K562 (cell line): Measurements from ENCODE around the gene PITHD1. TPM values are rescaled to one million over a fixed set of nuclear protein-coding genes. Genes with fewer than 3 reads are reported as not detected.
A peak's percentile ranks its signal among the peaks of the same experiment; 100 is the strongest.

Experiments used
- ARID4B ChIP-seq: sonication (generic); formaldehyde crosslinking; IDR thresholded peaks from 2 replicates; pipeline ENCODE4 v1.8.0; 2022; ENCODE audit warnings: mild to moderate bottlenecking, missing genetic modification reagents
- CBX3 ChIP-seq, 2 experiments: IDR thresholded peaks; 1 replicate in 1 of 2; 2 replicates in 1 of 2; pipeline ENCODE4 v1.6.1; 2012; ENCODE audit warnings: inconsistent platforms in 2 of 2, low read length in 2 of 2, borderline replicate concordance in 1 of 2, control low read depth in 1 of 2
- HEY1 ChIP-seq: fragments of 250-450 bp; sonication (Bioruptor Pico); IDR thresholded peaks from 2 replicates; pipeline ENCODE4 v1.5.0; 2020; ENCODE audit warnings: mild to moderate bottlenecking, moderate library complexity, borderline replicate concordance
- MTF1 ChIP-seq: fragments of 250-450 bp; sonication (Bioruptor Pico); IDR thresholded peaks from 2 replicates; pipeline ENCODE4 v1.9.0; 2021; ENCODE audit warnings: moderate library complexity, mild to moderate bottlenecking, inconsistent platforms, borderline replicate concordance
- TEAD1 ChIP-seq, 2 experiments: fragments of 450-650 bp in 1 of 2; sonication (generic) in 1 of 2; formaldehyde crosslinking; IDR thresholded peaks; 2 replicates each; pipeline versions ENCODE4 v1.4.0 to v1.8.0; 2020 to 2022; ENCODE audit warnings: mild to moderate bottlenecking in 2 of 2, missing genetic modification reagents in 1 of 2
- TFAM ChIP-seq: fragments of 250-450 bp; sonication (Bioruptor Pico); conservative IDR thresholded peaks from 2 replicates; pipeline ENCODE4 v1.5.0; 2021; ENCODE audit warnings: mild to moderate bottlenecking, moderate library complexity
- ZBTB8A ChIP-seq: fragments of 450-650 bp; IDR thresholded peaks from 2 replicates; pipeline ENCODE4 v1.6.1; 2018; ENCODE audit warnings: mild to moderate bottlenecking, moderate library complexity; ENCODE audit not compliant: partially characterized antibody
- ZKSCAN3 ChIP-seq: fragments of 250-450 bp; sonication (Bioruptor Pico); IDR thresholded peaks from 2 replicates; pipeline ENCODE4 v1.4.0; 2020
- ZNF12 ChIP-seq: sonication (generic); formaldehyde crosslinking; IDR thresholded peaks from 2 replicates; pipeline ENCODE4 v1.4.0; 2020; ENCODE audit warnings: mild to moderate bottlenecking, missing genetic modification reagents
- ZNF316 ChIP-seq: fragments of 450-650 bp; IDR thresholded peaks from 2 replicates; pipeline ENCODE4 v1.6.1; 2016
- ZNF764 ChIP-seq: fragments of 250-450 bp; sonication (Bioruptor Pico); IDR thresholded peaks from 2 replicates; pipeline ENCODE4 v1.4.0; 2020; ENCODE audit warnings: low read depth, mild to moderate bottlenecking, moderate library complexity
- polyA plus RNA-seq, 8 experiments: library from polyadenylated mRNA; depleted of rRNA in 4 of 8; stranded (reverse) in 5 of 8; unstranded in 3 of 8; fragments of >200 nt; fragmentation: Nextera tagmentation in 2 of 8; fragmentation: Illumina TruSeq in 1 of 8; extraction: Ambion mirVana in 2 of 8; extraction: Trizol in 1 of 8; gene quantifications; 2 replicates each; pipeline versions ENCODE4 v1.2.1 to v1.2.3, GENCODE V29; 2011 to 2014; ENCODE audit warnings: inconsistent platforms in 1 of 8, missing spikeins in 1 of 8
- total RNA-seq, 7 experiments: library from RNA; depleted of rRNA in 6 of 7; stranded (reverse); fragments of >200 nt in 6 of 7; fragmentation: Illumina TruSeq in 2 of 7; extraction: Trizol in 2 of 7; gene quantifications; 2 replicates each; pipeline versions ENCODE4 v1.2.1 to v1.2.3, GENCODE V29; 2011 to 2021; ENCODE audit warnings: low replicate concordance in 1 of 7
- TF ChIP-seq, protein P1 (sequence below): IDR thresholded peaks from 3 replicates; pipeline ENCODE4 v1.6.1; 2011; ENCODE audit warnings: borderline replicate concordance, mild to moderate bottlenecking, moderate library complexity; ENCODE audit not compliant: insufficient read length; ENCODE audit errors: extremely low read depth
- TF ChIP-seq, protein P2 (sequence below), 3 experiments: fragments of 200-800 bp in 1 of 3; fragments of 250-450 bp in 1 of 3; fragments of 450-650 bp in 1 of 3; sonication (Bioruptor Pico) in 1 of 3; sonication (Bioruptor generic) in 1 of 3; formaldehyde crosslinking in 1 of 3; IDR thresholded peaks; 2 replicates each; pipeline versions ENCODE4 v1.6.1 to v1.8.0; 2016 to 2022; ENCODE audit warnings: mild to moderate bottlenecking in 2 of 3, missing genetic modification characterization in 2 of 3, missing compliant biosample characterization in 1 of 3, moderate library complexity in 1 of 3
- TF ChIP-seq, protein P3 (sequence below): fragments of 450-650 bp; IDR thresholded peaks from 2 replicates; pipeline ENCODE4 v1.6.1; 2016; ENCODE audit warnings: missing biosample characterization, missing genetic modification characterization

Gene PITHD1
- total and polyA plus RNA-seq, 9 of the 15 experiments (the other 6 are each of a cell fraction or from before 2014, with no cell fraction given) = 46.5 to 175 (median 149) TPM

DNA sequence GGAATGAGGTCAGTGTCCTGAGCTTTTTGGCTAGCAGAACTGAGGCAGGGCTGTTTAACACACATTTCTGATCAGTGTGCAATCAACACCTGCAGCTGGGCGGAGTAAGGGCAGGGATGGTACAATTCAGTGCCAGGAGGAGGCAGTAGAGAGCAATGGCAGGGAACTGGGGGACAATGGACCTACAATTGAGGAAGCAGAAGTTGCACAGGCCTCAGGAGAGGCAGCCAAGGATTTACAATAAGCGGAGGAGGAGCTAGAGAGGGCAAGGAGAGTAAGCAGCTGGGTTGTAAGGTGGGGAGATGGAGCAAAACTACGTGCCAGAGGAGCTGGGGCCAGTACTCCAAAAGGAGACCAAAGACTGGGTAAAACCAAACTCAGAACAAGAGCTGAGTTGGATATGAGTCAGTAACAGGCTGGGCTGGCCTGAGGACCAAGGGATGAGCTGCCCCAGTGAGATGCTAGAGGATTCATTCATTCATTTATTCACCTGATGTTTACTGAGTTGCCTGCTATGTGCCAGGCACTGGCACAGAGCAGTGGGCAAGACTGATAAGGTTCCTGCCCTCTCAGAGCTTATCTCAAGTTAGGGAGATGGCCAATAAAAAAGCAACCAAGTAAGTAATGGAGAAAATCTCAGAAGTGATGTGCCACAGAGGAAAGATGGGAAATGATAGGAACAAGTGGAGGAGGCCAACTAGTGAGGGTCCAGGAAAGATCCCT is 32.8 kb downstream of the PITHD1 start (continued):
- TF ChIP-seq ARID4B (CRISPR knock-in tag) (no peak), ZNF316 (no peak), CBX3 (IDR thresholded peaks at IDR 0.05; ENCODE audit: borderline replicate concordance in 1 of 2, low read length in 2 of 2) (peak in 1 of 2 experiments; percentile 47; a peak in 1 of 3 replicates), ZNF12 (CRISPR knock-in tag) (no peak), TFAM (no peak), TEAD1 (CRISPR knock-in tag; IDR thresholded peaks at IDR 0.05) (no peak), ZBTB8A (no peak), ZKSCAN3 (no peak), MTF1 (CRISPR knock-in tag) (no peak), ZNF764 (CRISPR knock-in tag) (peak; percentile 78), HEY1 (CRISPR knock-in tag) (no peak)
- TF ChIP-seq, protein P1, sequence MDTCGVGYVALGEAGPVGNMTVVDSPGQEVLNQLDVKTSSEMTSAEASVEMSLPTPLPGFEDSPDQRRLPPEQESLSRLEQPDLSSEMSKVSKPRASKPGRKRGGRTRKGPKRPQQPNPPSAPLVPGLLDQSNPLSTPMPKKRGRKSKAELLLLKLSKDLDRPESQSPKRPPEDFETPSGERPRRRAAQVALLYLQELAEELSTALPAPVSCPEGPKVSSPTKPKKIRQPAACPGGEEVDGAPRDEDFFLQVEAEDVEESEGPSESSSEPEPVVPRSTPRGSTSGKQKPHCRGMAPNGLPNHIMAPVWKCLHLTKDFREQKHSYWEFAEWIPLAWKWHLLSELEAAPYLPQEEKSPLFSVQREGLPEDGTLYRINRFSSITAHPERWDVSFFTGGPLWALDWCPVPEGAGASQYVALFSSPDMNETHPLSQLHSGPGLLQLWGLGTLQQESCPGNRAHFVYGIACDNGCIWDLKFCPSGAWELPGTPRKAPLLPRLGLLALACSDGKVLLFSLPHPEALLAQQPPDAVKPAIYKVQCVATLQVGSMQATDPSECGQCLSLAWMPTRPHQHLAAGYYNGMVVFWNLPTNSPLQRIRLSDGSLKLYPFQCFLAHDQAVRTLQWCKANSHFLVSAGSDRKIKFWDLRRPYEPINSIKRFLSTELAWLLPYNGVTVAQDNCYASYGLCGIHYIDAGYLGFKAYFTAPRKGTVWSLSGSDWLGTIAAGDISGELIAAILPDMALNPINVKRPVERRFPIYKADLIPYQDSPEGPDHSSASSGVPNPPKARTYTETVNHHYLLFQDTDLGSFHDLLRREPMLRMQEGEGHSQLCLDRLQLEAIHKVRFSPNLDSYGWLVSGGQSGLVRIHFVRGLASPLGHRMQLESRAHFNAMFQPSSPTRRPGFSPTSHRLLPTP = peak; percentile 52
- TF ChIP-seq, protein P2, sequence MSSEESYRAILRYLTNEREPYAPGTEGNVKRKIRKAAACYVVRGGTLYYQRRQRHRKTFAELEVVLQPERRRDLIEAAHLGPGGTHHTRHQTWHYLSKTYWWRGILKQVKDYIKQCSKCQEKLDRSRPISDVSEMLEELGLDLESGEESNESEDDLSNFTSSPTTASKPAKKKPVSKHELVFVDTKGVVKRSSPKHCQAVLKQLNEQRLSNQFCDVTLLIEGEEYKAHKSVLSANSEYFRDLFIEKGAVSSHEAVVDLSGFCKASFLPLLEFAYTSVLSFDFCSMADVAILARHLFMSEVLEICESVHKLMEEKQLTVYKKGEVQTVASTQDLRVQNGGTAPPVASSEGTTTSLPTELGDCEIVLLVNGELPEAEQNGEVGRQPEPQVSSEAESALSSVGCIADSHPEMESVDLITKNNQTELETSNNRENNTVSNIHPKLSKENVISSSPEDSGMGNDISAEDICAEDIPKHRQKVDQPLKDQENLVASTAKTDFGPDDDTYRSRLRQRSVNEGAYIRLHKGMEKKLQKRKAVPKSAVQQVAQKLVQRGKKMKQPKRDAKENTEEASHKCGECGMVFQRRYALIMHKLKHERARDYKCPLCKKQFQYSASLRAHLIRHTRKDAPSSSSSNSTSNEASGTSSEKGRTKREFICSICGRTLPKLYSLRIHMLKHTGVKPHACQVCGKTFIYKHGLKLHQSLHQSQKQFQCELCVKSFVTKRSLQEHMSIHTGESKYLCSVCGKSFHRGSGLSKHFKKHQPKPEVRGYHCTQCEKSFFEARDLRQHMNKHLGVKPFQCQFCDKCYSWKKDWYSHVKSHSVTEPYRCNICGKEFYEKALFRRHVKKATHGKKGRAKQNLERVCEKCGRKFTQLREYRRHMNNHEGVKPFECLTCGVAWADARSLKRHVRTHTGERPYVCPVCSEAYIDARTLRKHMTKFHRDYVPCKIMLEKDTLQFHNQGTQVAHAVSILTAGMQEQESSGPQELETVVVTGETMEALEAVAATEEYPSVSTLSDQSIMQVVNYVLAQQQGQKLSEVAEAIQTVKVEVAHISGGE (CRISPR knock-in tag; IDR thresholded peaks at IDR 0.05) = no peak
- TF ChIP-seq, protein P3, sequence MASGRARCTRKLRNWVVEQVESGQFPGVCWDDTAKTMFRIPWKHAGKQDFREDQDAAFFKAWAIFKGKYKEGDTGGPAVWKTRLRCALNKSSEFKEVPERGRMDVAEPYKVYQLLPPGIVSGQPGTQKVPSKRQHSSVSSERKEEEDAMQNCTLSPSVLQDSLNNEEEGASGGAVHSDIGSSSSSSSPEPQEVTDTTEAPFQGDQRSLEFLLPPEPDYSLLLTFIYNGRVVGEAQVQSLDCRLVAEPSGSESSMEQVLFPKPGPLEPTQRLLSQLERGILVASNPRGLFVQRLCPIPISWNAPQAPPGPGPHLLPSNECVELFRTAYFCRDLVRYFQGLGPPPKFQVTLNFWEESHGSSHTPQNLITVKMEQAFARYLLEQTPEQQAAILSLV (tag) = no peak
